Measurements from ENCODE around the gene KCNK1.

- TF ChIP-seq SUZ12 (IDR thresholded peaks at IDR 0.05; ENCODE audit: extremely low read depth, insufficient read depth, insufficient read length) (no peak), YY1 (IDR thresholded peaks at IDR 0.05; ENCODE audit: insufficient read depth, insufficient read length) (no peak)
These were observed 14.9 kb upstream of the KCNK1 start for GRCh38 chr1:233598891-233599541.
